ENCODE data around the gene B3GAT2. TPM values are rescaled to one million over a fixed set of nuclear protein-coding genes. Genes with fewer than 3 reads are reported as not detected.

B3GAT2 gene
- total and polyA plus RNA-seq, 2 of the 13 experiments (the other 11 are each of a cell fraction or from before 2014, with no cell fraction given), result 0.01 to 0.02 TPM

GRCh38 chr6:70839286-70840266, 117.3 kb downstream of the B3GAT2 start:
- H3K79me2 ChIP-seq (ENCODE audit: insufficient read depth, low read length), result no peaks in the 10 kb centered on the region
- ATAC-seq (peak; percentile 92), DNase-seq (ENCODE audit: low spot score) (peak; percentile 34), FAIRE-seq (no peak)
- in situ Hi-C loops (cut with HindIII; ENCODE audit: extremely low pct_ligation_motif_present, low pct_unique_long_range_greater_than_20kb), result no loop called here
- intact Hi-C loops (cut with micrococcal nuclease; ENCODE audit: unreplicated experiment), result loop anchor here (2.0 kb wide), 1 partner anchor 13 kb away; no protein-coding TSS in a partner anchor
- POLR2A ChIA-PET, result interaction anchor here (0.9 to 1.5 kb wide), 2 partner anchors 29 to 426 kb away, joined by 3 read pairs; partner anchors contain the start of gene FAM135A
- peaks cover 39% of the 10 kb centered on the region for H3K4me1 ChIP-seq (ENCODE audit: insufficient read depth, low read length)
- H3K9me3 ChIP-seq (ENCODE audit: low read length), result no peaks in the 10 kb centered on the region
- H3K9ac ChIP-seq (ENCODE audit: insufficient read depth, low read depth, low read length), result no peak overlapping the region
- no peak overlapping the region for H3K4me3 ChIP-seq (replicated peaks in 1 of 3; ENCODE audit: insufficient read depth in 1 of 3, low read depth in 2 of 3, low read length in 3 of 3)
- H3K4me2 ChIP-seq (ENCODE audit: low read depth, low read length), result peak overlapping the region; percentile 38
- 61% methylated on average over 7 of the region's 7 CpGs for WGBS (ENCODE audit: low lambda C conversion rate)
- no peak overlapping the region for H2AFZ ChIP-seq (ENCODE audit: low read length)
- no peaks in the 10 kb centered on the region for H4K20me1 ChIP-seq (ENCODE audit: insufficient read depth, low read length)
- no TSS peak for BruUV-seq (replicated peaks)
- CTCF ChIA-PET (ENCODE audit: low intra/inter-chr PET ratio, low total read pairs), result no interaction called here
- no peaks in the 10 kb centered on the region; a peak in 1 of 5 replicates for H3K27me3 ChIP-seq (ENCODE audit: control insufficient read depth in 1 of 2, insufficient read depth in 2 of 2, low read length in 2 of 2)
- peak overlapping the region; percentile 78 for H3K27ac ChIP-seq (ENCODE audit: extremely low read length, insufficient read depth, low read length)
- H3K36me3 ChIP-seq (replicated peaks in 1 of 2; ENCODE audit: control insufficient read depth in 1 of 2, insufficient read depth in 2 of 2, low read length in 2 of 2), result no peaks in the 10 kb centered on the region
- TF ChIP-seq SMYD3 (CRISPR knock-in tag; IDR thresholded peaks at IDR 0.05) (no peak), ZNF281 (CRISPR knock-in tag; IDR thresholded peaks at IDR 0.05; ENCODE audit: borderline replicate concordance) (no peak), AGO1 (IDR thresholded peaks at IDR 0.05; ENCODE audit: low read depth, low read length, poor library complexity, severe bottlenecking) (no peak), CBX5 (CRISPR knock-in tag; IDR thresholded peaks at IDR 0.05; ENCODE audit: borderline replicate concordance) (no peak), CEBPB (IDR thresholded peaks at IDR 0.05; ENCODE audit: borderline replicate concordance, low read depth, low read length) (0 out of 2 replicates have a peak, but pooled peaks have one; percentile 6), ASH2L (IDR thresholded peaks at IDR 0.05; ENCODE audit: insufficient read length, low read depth, low read length) (peak; percentile 70), MED1 (CRISPR knock-in tag; IDR thresholded peaks at IDR 0.05) (no peak), SOX6 (IDR thresholded peaks at IDR 0.05) (no peak), SOX6 (CRISPR knock-in tag; IDR thresholded peaks at IDR 0.05) (0 out of 2 replicates have a peak, but pooled peaks have one; percentile 18), KMT2B (CRISPR knock-in tag; IDR thresholded peaks at IDR 0.05) (0 out of 2 replicates have a peak, but pooled peaks have one; percentile 23), FOXA1 (IDR thresholded peaks at IDR 0.05) (no peak), FOXA1 (CRISPR knock-in tag; IDR thresholded peaks at IDR 0.05) (peak; percentile 11; the same call in 1 of the 2 replicates), ZNF775 (CRISPR knock-in tag; IDR thresholded peaks at IDR 0.05; ENCODE audit: borderline replicate concordance) (peak; percentile 49; the same call in 1 of the 2 replicates), ATF7 (IDR thresholded peaks at IDR 0.05) (no peak), ATF7 (CRISPR knock-in tag; IDR thresholded peaks at IDR 0.05) (no peak), BCL6 (CRISPR knock-in tag; IDR thresholded peaks at IDR 0.05) (0 out of 2 replicates have a peak, but pooled peaks have one; percentile 48), NCOA2 (CRISPR knock-in tag; IDR thresholded peaks at IDR 0.05) (no peak), PREB (CRISPR knock-in tag; IDR thresholded peaks at IDR 0.05) (no peak), HNF4A (CRISPR knock-in tag; IDR thresholded peaks at IDR 0.05) (peak; percentile 39; the same call in 1 of the 2 replicates), TCF7 (IDR thresholded peaks at IDR 0.05; ENCODE audit: low read depth) (peak; percentile 17; the same call in 1 of the 2 replicates), SKI (IDR thresholded peaks at IDR 0.05; ENCODE audit: partially characterized antibody) (no peak), ZFP1 (CRISPR knock-in tag; IDR thresholded peaks at IDR 0.05) (no peak)

Data from HepG2 (cell line).